GM12878 (cell line): Measurements from ENCODE around the gene SORL1. TPM values are rescaled to one million over a fixed set of nuclear protein-coding genes. Genes with fewer than 3 reads are reported as not detected.

Experiments used
- BACH1 ChIP-seq: fragments of 450-650 bp; IDR thresholded peaks from 2 replicates; pipeline ENCODE4 v1.6.1; 2017; ENCODE audit warnings: mild to moderate bottlenecking, borderline replicate concordance
- BMI1 ChIP-seq: fragments of 450-650 bp; IDR thresholded peaks from 2 replicates; pipeline ENCODE4 v1.6.1; 2016; ENCODE audit warnings: mild to moderate bottlenecking, moderate library complexity, borderline replicate concordance
- CHD2 ChIP-seq: IDR thresholded peaks from 2 replicates; pipeline ENCODE4 v1.6.1; 2011; ENCODE audit warnings: low read depth, low read length, improper control_type of control experiment, borderline replicate concordance
- HCFC1 ChIP-seq: fragments of 150-350 bp; IDR thresholded peaks from 2 replicates; pipeline ENCODE4 v1.6.1; 2014; ENCODE audit warnings: low read length
- KLF5 ChIP-seq: fragments of 450-650 bp; IDR thresholded peaks from 2 replicates; pipeline ENCODE4 v1.6.1; 2014; ENCODE audit warnings: mild to moderate bottlenecking; ENCODE audit not compliant: partially characterized antibody
- MAX ChIP-seq: IDR thresholded peaks from 2 replicates; pipeline ENCODE4 v1.6.1; 2012; ENCODE audit warnings: low read depth, low read length, improper control_type of control experiment
- MEF2A ChIP-seq: IDR thresholded peaks from 2 replicates; pipeline ENCODE4 v1.6.1; 2011; ENCODE audit warnings: low read depth, mild to moderate bottlenecking, low read length, moderate library complexity; ENCODE audit not compliant: insufficient read depth
- MLLT1 ChIP-seq: fragments of 450-650 bp; IDR thresholded peaks from 2 replicates; pipeline ENCODE4 v1.6.1; 2016; ENCODE audit warnings: mild to moderate bottlenecking
- NR2C1 ChIP-seq: fragments of 450-650 bp; IDR thresholded peaks from 2 replicates; pipeline ENCODE4 v1.6.1; 2017; ENCODE audit warnings: antibody characterized with exemption, mild to moderate bottlenecking, moderate library complexity
- POU2F2 ChIP-seq: IDR thresholded peaks from 3 replicates; pipeline ENCODE4 v1.6.1; 2011; ENCODE audit warnings: low read depth, mild to moderate bottlenecking, low read length, borderline replicate concordance
- RCOR1 ChIP-seq: conservative IDR thresholded peaks from 2 replicates; pipeline ENCODE4 v1.6.1; 2012; ENCODE audit warnings: low read depth, low read length, improper control_type of control experiment
- SIX5 ChIP-seq: IDR thresholded peaks from 2 replicates; pipeline ENCODE4 v1.6.1; 2011; ENCODE audit warnings: mild to moderate bottlenecking, low read depth, low read length, moderate library complexity; ENCODE audit not compliant: severe bottlenecking
- SPI1 ChIP-seq: IDR thresholded peaks from 2 replicates; pipeline ENCODE4 v1.6.1; 2011; ENCODE audit warnings: low read depth, mild to moderate bottlenecking, low read length, moderate library complexity, borderline replicate concordance; ENCODE audit not compliant: insufficient read depth
- SREBF2 ChIP-seq: IDR thresholded peaks from 2 replicates; pipeline ENCODE4 v1.6.1; 2012; ENCODE audit warnings: mild to moderate bottlenecking, low read length
- SRF ChIP-seq, 2 experiments: IDR thresholded peaks; 2 replicates each; pipeline ENCODE4 v1.6.1; 2011; ENCODE audit warnings: low read depth in 2 of 2, low read length in 2 of 2, mild to moderate bottlenecking in 1 of 2, moderate library complexity in 1 of 2
- STAT1 ChIP-seq: fragments of 450-650 bp; conservative IDR thresholded peaks from 2 replicates; pipeline ENCODE4 v1.6.1; 2014; ENCODE audit warnings: antibody characterized with exemption, mild to moderate bottlenecking
- TAF1 ChIP-seq: IDR thresholded peaks from 2 replicates; pipeline ENCODE4 v1.6.1; 2011; ENCODE audit warnings: mild to moderate bottlenecking, low read depth, low read length, borderline replicate concordance
- TCF3 ChIP-seq: IDR thresholded peaks from 2 replicates; pipeline ENCODE4 v1.6.1; 2012; ENCODE audit warnings: low read depth, mild to moderate bottlenecking, low read length, borderline replicate concordance; ENCODE audit not compliant: insufficient read depth
- ZBTB40 ChIP-seq: fragments of 450-650 bp; IDR thresholded peaks from 2 replicates; pipeline ENCODE4 v1.6.1; 2016; ENCODE audit warnings: mild to moderate bottlenecking, moderate library complexity, borderline replicate concordance
- ZNF207 ChIP-seq: fragments of 450-650 bp; IDR thresholded peaks from 2 replicates; pipeline ENCODE4 v1.6.1; 2014; ENCODE audit warnings: antibody characterized with exemption, mild to moderate bottlenecking, borderline replicate concordance
- ZNF217 ChIP-seq: fragments of 450-650 bp; IDR thresholded peaks from 2 replicates; pipeline ENCODE4 v1.6.1; 2017; ENCODE audit warnings: antibody characterized with exemption, mild to moderate bottlenecking
- ZNF592 ChIP-seq: fragments of 450-650 bp; IDR thresholded peaks from 2 replicates; pipeline ENCODE4 v1.6.1; 2017; ENCODE audit warnings: mild to moderate bottlenecking, moderate library complexity
- ZSCAN29 ChIP-seq: fragments of 450-650 bp; IDR thresholded peaks from 2 replicates; pipeline ENCODE4 v1.6.1; 2017; ENCODE audit warnings: mild to moderate bottlenecking, moderate library complexity
- polyA plus RNA-seq, 11 experiments: library from polyadenylated mRNA; depleted of rRNA in 4 of 11; unstranded in 6 of 11; stranded (reverse) in 5 of 11; fragments of >200 nt; fragmentation: Nextera tagmentation in 4 of 11; fragmentation: Illumina TruSeq in 1 of 11; extraction: Ambion mirVana in 4 of 11; extraction: Trizol in 1 of 11; gene quantifications; 1 replicate in 1 of 11; 2 replicates in 10 of 11; pipeline versions ENCODE4 v1.2.1 to v1.2.3, GENCODE V29; 2011 to 2016; ENCODE audit warnings: inconsistent platforms in 2 of 11, missing spikeins in 2 of 11, low read depth in 1 of 11
- total RNA-seq, 4 experiments: library from RNA; depleted of rRNA in 3 of 4; stranded (reverse); fragments of >200 nt in 3 of 4; fragmentation: Illumina TruSeq in 1 of 4; extraction: Trizol in 1 of 4; gene quantifications; 2 replicates each; pipeline versions ENCODE4 v1.2.1 to v1.2.3, GENCODE V29; 2013 to 2021

The SORL1 gene
- total and polyA plus RNA-seq, 10 of the 15 experiments (the other 5 are each of a cell fraction or from before 2014, with no cell fraction given) = 20.2 to 107 (median 59.9) TPM

GRCh38 chr11:121557348-121557747 is 105.2 kb downstream of the SORL1 start (continued):
- TF ChIP-seq MLLT1 = no peak
- no peak for TF ChIP-seq ZNF207
- TF ChIP-seq MAX = no peak
- TF ChIP-seq CHD2 = peak; percentile 36; the same call in 1 of the 2 replicates
- no peak for TF ChIP-seq BMI1
- TF ChIP-seq SRF (IDR thresholded peaks at IDR 0.05; ENCODE audit: low read depth in 2 of 2, low read length in 2 of 2) = no peak
- no peak for TF ChIP-seq ZSCAN29
- TF ChIP-seq BACH1 = no peak
- TF ChIP-seq NR2C1 = no peak
- no peak for TF ChIP-seq TAF1
- peak; percentile 85 for TF ChIP-seq TCF3
- TF ChIP-seq RCOR1 = no peak
- no peak for TF ChIP-seq KLF5
- TF ChIP-seq POU2F2 = 0 out of 3 replicates have a peak, but pooled peaks have one; percentile 14
- TF ChIP-seq MEF2A = peak; percentile 13; the same call in 1 of the 2 replicates
- TF ChIP-seq SREBF2 = no peak
- no peak for TF ChIP-seq ZNF217
- no peak for TF ChIP-seq ZBTB40
- no peak for TF ChIP-seq SIX5
- no peak for TF ChIP-seq ZNF592
- TF ChIP-seq STAT1 = no peak
- no peak for TF ChIP-seq HCFC1
- no peak for TF ChIP-seq SPI1
